Measurements from ENCODE around the gene PPP1R1C.

Gene PPP1R1C

DNA sequence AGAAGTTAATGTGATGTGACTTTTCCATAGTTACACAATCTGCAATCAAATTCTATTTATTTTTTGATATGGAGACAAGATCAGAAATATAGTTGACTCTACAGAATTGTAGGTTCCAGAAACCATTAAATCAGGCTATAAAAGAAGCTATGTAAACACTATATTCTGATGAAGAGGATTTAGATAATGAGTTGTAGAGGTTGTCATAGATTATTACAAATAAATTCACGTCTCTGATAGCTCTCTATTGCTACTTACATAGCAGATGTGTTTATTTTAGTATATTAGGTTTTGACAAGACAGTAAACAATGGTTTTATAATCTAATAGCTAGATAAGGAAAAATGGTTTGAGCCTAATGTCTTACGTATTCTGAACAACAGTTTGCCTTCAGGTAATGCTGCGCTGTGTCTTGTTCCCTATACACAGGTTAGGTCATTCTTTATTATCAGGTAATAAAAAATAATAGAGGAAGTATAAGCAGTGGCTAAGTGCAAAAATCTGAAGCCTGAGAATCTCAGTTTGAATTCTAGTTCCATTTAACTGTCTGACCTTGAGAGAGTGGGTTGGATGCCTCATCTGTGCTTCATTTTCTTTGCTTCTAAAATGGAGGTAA, 93.4 kb downstream of the PPP1R1C start:
- TF ChIP-seq, protein P1, sequence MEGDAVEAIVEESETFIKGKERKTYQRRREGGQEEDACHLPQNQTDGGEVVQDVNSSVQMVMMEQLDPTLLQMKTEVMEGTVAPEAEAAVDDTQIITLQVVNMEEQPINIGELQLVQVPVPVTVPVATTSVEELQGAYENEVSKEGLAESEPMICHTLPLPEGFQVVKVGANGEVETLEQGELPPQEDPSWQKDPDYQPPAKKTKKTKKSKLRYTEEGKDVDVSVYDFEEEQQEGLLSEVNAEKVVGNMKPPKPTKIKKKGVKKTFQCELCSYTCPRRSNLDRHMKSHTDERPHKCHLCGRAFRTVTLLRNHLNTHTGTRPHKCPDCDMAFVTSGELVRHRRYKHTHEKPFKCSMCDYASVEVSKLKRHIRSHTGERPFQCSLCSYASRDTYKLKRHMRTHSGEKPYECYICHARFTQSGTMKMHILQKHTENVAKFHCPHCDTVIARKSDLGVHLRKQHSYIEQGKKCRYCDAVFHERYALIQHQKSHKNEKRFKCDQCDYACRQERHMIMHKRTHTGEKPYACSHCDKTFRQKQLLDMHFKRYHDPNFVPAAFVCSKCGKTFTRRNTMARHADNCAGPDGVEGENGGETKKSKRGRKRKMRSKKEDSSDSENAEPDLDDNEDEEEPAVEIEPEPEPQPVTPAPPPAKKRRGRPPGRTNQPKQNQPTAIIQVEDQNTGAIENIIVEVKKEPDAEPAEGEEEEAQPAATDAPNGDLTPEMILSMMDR (IDR thresholded peaks at IDR 0.05; ENCODE audit: low read depth, low read length, missing control alignments): no peak
- DNase-seq (ENCODE audit: low read depth): no peak
- no peak overlapping the region for H3K4me3 ChIP-seq (ENCODE audit: low read depth, low read length)

DNA sequence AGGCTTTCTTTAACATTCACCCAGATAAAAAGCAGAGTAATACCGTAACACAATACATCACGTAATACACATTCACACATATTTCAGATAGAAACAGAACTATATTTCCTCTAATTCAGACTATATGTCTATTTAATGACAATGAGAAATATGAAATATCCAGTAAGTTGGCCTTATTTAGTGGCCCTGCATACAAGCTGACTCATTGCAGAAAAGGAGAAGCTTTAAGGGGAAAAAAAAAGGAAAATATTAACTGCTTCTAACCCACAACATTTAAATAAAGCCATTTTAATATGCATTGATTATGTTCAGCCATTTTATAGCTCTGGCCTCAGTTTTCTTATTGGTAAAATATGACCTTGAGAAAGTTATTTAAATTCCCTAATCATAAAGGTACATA, 94.8 kb downstream of the PPP1R1C start:
- H3K4me3 ChIP-seq (ENCODE audit: low read depth, low read length): no peak overlapping the region
- no peak for DNase-seq (ENCODE audit: low read depth)
- TF ChIP-seq, protein P1 (IDR thresholded peaks at IDR 0.05; ENCODE audit: low read depth, low read length, missing control alignments): no peak

DNA sequence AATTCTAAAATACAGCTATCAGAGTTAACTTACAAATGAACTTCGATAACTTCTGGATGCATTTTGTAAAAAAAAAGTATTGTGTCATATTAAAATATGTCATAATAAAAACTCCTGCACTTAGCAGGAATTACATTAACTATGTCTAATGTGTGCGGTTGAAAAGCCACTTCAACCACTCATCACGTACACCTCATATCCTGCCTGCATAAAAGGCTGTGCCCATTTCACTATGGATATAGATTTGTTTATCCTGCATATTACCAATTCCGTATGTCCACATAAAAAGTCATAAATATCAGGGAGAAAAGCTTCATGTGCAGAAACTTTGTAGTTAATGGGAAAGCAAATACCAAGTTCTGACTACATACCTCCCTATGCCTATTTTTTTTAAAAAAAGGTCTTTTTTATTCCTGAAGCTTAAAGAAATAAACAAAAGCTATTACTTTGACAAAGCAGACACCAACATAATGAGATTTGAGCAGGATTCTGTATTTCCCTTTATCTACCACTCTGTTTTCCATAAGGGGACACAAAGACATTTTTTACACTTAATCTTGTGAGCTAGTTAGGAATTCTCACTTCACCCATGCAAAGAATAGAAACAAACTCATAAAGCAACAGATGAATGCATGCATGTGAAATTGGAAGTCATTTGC, 96.1 kb downstream of the PPP1R1C start:
- DNase-seq (ENCODE audit: low read depth): no peak
- TF ChIP-seq, protein P1 (IDR thresholded peaks at IDR 0.05; ENCODE audit: low read depth, low read length, missing control alignments): no peak
- no peak overlapping the region for H3K4me3 ChIP-seq (ENCODE audit: low read depth, low read length)

DNA sequence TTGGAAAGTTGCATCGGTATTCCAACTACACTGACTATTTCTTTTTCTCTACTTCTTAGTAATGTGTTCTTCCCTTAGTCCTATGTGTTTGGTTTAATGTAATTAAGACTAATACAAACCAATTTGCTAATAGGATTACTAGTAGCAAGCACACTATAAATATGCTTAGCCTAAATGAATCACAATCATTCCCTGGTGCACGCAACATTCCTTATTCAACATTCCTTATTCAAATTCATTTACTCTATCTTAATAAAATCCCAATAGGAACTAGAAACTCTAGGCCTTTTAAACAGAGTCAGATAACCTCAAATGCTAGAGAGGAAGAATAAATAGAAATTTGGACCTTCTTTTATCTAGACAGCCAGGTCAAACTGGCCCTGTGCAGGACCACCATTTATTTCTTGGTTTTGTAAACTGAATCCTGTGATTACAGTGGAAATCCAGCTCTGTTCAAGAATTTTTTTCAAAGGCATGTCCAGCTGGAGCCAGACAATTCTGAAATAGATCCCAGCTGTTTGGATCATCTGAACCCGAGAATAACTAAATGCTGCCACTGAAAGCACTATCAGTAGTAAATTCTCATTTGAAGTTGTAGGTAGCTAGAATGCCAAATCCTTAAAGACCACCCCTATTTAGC, 103.1 kb downstream of the PPP1R1C start:
- TF ChIP-seq, protein P1 (IDR thresholded peaks at IDR 0.05; ENCODE audit: low read depth, low read length, missing control alignments): no peak
- no peak for DNase-seq (ENCODE audit: low read depth)
- H3K4me3 ChIP-seq (ENCODE audit: low read depth, low read length): no peak overlapping the region

DNA sequence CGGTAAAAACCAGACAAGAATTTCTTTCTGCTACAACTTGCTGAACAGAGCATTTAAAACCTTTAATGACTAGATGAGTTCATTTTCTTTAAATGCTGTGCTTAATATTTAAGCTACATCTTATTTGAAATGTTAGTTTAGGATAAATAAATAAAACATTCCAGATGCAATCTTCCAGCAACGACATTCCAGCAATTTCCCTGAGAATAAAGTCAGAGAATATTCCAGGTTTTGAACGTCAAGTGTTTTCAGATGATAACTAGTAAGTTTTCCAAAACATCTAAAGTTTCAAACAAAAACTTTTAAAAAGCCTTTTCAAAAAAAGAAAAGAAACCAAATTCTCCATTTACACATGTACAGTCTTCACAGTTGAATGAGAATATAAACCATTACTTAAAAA, 104.8 kb downstream of the PPP1R1C start:
- H3K4me3 ChIP-seq (ENCODE audit: low read depth, low read length): no peak overlapping the region
- DNase-seq (ENCODE audit: low read depth): no peak
- TF ChIP-seq, protein P1 (IDR thresholded peaks at IDR 0.05; ENCODE audit: low read depth, low read length, missing control alignments): no peak

DNA sequence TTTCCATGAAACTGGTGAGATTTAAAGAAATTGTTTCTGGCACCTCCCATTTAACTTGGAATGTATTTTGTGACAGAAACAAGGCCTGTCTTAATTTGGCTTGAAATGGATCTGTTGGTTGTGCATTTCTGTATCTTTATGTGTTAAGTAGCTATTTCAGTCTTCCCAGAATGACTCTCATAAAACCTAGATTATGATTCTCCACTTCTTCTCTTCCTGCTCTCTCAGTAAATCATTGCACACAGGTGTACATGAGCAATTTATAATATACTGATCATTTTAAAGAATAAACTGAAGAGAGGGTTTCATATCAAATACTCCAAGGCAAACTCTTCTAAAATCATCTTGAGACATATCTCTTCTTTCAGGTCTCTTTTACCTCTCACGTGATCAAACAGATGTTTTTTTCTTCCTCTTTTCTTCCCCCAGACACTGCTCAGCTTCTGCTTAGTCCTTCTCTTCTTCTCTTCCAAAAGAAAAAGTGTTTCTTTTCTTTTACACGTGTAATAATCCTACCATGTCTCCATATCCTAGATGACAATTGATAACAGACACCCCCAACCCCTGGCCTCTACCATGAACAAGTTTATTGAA, 112.0 kb downstream of the PPP1R1C start:
- no peak overlapping the region for H3K4me3 ChIP-seq (ENCODE audit: low read depth, low read length)
- TF ChIP-seq, protein P1 (IDR thresholded peaks at IDR 0.05; ENCODE audit: low read depth, low read length, missing control alignments): no peak
- no peak for DNase-seq (ENCODE audit: low read depth)

All from GM12864 (cell line).